HepG2 (cell line): Measurements from ENCODE around the gene COMP. TPM values are rescaled to one million over a fixed set of nuclear protein-coding genes. Genes with fewer than 3 reads are reported as not detected.

ENCODE experiments used
- FIP1L1 ChIP-seq: fragments of 200-400 bp; formaldehyde crosslinking; IDR thresholded peaks from 2 replicates; pipeline ENCODE4 v1.6.1; 2018; ENCODE audit warnings: low read depth, mild to moderate bottlenecking, low read length, moderate library complexity, borderline replicate concordance; ENCODE audit not compliant: insufficient read depth
- NFATC3 ChIP-seq: sonication (generic); formaldehyde crosslinking; IDR thresholded peaks from 2 replicates; pipeline ENCODE4 v1.5.1; 2020; ENCODE audit warnings: mild to moderate bottlenecking, missing genetic modification reagents
- PATZ1 ChIP-seq: sonication (generic); formaldehyde crosslinking; IDR thresholded peaks from 2 replicates; pipeline ENCODE4 v1.4.0; 2020; ENCODE audit warnings: missing genetic modification reagents
- PBX3 ChIP-seq: sonication (generic); formaldehyde crosslinking; IDR thresholded peaks from 2 replicates; pipeline ENCODE4 v1.8.1; 2023; ENCODE audit warnings: missing genetic modification reagents, inconsistent platforms, borderline replicate concordance
- RELA ChIP-seq: sonication (generic); formaldehyde crosslinking; IDR thresholded peaks from 2 replicates; pipeline ENCODE4 v1.4.0; 2020; ENCODE audit warnings: missing genetic modification reagents
- SKI ChIP-seq: fragments of 450-650 bp; IDR thresholded peaks from one replicate; pipeline ENCODE4 v1.6.1; 2018; ENCODE audit warnings: mild to moderate bottlenecking; ENCODE audit not compliant: partially characterized antibody
- TFE3 ChIP-seq: IDR thresholded peaks from 2 replicates; pipeline ENCODE4 v1.6.1; 2016
- ZBTB3 ChIP-seq: sonication (generic); formaldehyde crosslinking; IDR thresholded peaks from 2 replicates; pipeline ENCODE4 v1.4.0; 2020; ENCODE audit warnings: low read depth, mild to moderate bottlenecking, moderate library complexity, missing genetic modification reagents, borderline replicate concordance
- ZBTB4 ChIP-seq: sonication (generic); formaldehyde crosslinking; IDR thresholded peaks from 2 replicates; pipeline ENCODE4 v1.4.0; 2020; ENCODE audit warnings: missing genetic modification reagents, mild to moderate bottlenecking, borderline replicate concordance
- ZNF142 ChIP-seq: sonication (generic); formaldehyde crosslinking; IDR thresholded peaks from 2 replicates; pipeline ENCODE4 v1.4.0; 2020; ENCODE audit warnings: missing genetic modification reagents
- ZNF207 ChIP-seq: fragments of 450-650 bp; IDR thresholded peaks from 2 replicates; pipeline ENCODE4 v1.6.1; 2016; ENCODE audit warnings: antibody characterized with exemption, borderline replicate concordance
- ZSCAN21 ChIP-seq: sonication (generic); formaldehyde crosslinking; IDR thresholded peaks from 2 replicates; pipeline ENCODE4 v1.8.0; 2022; ENCODE audit warnings: mild to moderate bottlenecking, missing genetic modification reagents, moderate library complexity, borderline replicate concordance
- polyA plus RNA-seq, 8 experiments: library from polyadenylated mRNA; depleted of rRNA in 3 of 8; stranded (reverse) in 7 of 8; unstranded in 1 of 8; fragments of >200 nt; fragmentation: Illumina TruSeq in 4 of 8; extraction: Trizol in 4 of 8; gene quantifications; 2 replicates each; pipeline versions ENCODE4 v1.2.1 to v1.2.3, GENCODE V29; 2011 to 2016; ENCODE audit warnings: low read depth in 4 of 8, missing spikeins in 1 of 8, mixed read lengths in 1 of 8; ENCODE audit not compliant: insufficient read depth in 1 of 8
- total RNA-seq, 5 experiments: library from RNA; depleted of rRNA; stranded (reverse); fragments of >200 nt; fragmentation: Illumina TruSeq; extraction: Trizol; gene quantifications; 2 replicates each; pipeline ENCODE4 v1.2.3, GENCODE V29; 2016; ENCODE audit warnings: low read depth in 1 of 5

The COMP gene
- total and polyA plus RNA-seq, 2 of the 13 experiments (the other 11 are each of a cell fraction or from before 2014, with no cell fraction given) = 0.04 to 0.13 TPM

- no peak for TF ChIP-seq ZSCAN21 (CRISPR knock-in tag)
- TF ChIP-seq NFATC3 (CRISPR knock-in tag) = no peak
- TF ChIP-seq PBX3 (CRISPR knock-in tag) = no peak
- TF ChIP-seq SKI = no peak
- no peak for TF ChIP-seq ZBTB3 (CRISPR knock-in tag)
- no peak for TF ChIP-seq TFE3 (CRISPR knock-in tag)
- peak; percentile 89 for TF ChIP-seq PATZ1 (CRISPR knock-in tag)
- TF ChIP-seq ZNF207 = no peak
- TF ChIP-seq FIP1L1 = no peak
- no peak for TF ChIP-seq RELA (CRISPR knock-in tag)
- TF ChIP-seq ZBTB4 = no peak
- no peak for TF ChIP-seq ZNF142
Measured at GRCh38 chr19:18798384-18799352, 7.6 kb upstream of the COMP start (continued).
